DMS114 treated with DMSO at 0.1 percent for 48 hours (cell line): ENCODE results near the gene ODC1.
"Not testable (repeated sequence)": the region's sequence is repeated elsewhere in the genome, so short reads cannot be mapped to it uniquely, and the experiment has no call there.

Source experiments
- DNase-seq: peaks from one replicate; lab custom pipeline; 2025; ENCODE audit not compliant: unreplicated experiment; lab: John Stamatoyannopoulos, UW

Gene ODC1

GRCh38 chr2:10447895-10448575, at the start of gene ODC1:
TSS of gene ODC1 (minus strand) at chr2:10448327. CDS start at chr2:10445032, 3,295 bp downstream.
- peak; percentile 80 for DNase-seq

- DNase-seq: no peak
Observed at GRCh38 chr2:10497797-10498251, 49.7 kb upstream of the ODC1 start.

- DNase-seq: no peak
Observed at GRCh38 chr2:10495988-10496313, 47.8 kb upstream of the ODC1 start.

GRCh38 chr2:10495311-10495987, 47.3 kb upstream of the ODC1 start:
- no peak for DNase-seq

DNA sequence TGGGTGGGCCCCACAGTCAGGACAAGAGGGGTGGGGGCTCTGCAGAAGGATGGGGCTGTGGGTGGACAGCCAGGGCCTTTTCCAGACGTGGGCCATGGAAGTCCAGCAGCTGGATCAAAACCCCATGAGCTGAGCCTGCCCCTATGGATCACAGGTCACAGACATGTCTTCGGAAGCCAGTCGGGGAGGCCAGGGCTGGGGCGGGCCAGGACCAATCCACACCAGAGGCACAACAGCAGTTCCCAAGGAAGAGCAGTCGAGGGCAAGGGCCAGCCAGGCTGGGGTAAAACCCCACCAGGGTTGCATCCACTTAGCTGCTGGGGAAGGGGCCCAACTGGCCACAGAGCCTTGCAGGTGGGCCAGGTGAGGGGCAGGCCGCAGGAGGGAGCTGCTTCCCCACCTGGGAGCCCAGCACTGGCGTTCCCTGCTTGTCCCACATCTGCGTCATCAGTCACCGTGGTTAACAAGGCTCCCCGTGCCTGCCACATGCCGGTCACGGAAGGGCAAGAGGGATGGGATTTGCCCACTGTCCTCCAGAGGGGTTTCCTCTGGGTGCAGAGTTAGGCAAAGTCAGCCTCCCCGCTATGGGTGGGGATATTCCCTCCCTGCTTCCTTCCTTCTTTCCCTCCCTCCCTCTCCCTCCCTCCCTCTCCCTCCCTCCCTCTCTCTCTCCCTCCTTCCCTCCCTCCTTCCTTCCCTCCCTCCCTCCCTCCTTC, 46.4 kb upstream of the ODC1 start:
- no peak for DNase-seq

GRCh38 chr2:10493634-10494281, 45.6 kb upstream of the ODC1 start:
- no peak for DNase-seq

- DNase-seq: no peak
Observed at GRCh38 chr2:10493075-10493633, 45.0 kb upstream of the ODC1 start.

DNA sequence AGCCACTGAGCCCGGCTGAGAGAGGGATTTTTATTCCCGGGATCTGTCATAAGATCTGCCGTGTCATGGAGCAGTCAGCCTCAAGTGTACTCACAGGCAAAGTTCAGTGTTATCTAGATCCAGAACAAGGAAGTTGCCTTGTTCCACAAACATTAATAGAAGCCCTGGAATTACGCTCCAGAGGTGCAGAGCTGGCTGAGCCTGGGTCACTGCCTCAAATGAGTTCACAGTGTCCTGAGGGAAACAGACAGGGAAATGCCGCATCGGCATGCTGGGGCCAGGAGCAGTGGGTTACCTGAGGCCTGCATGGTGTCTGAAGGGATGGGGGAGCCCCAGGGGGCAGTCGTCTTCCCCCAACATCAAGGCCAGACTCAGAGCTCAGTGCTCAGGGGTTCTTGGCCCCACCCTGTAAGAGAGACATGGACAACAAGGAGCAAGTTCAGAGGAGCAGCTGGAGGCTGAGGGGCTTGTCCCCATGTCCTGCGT, 42.7 kb upstream of the ODC1 start:
- no peak for DNase-seq

DNA sequence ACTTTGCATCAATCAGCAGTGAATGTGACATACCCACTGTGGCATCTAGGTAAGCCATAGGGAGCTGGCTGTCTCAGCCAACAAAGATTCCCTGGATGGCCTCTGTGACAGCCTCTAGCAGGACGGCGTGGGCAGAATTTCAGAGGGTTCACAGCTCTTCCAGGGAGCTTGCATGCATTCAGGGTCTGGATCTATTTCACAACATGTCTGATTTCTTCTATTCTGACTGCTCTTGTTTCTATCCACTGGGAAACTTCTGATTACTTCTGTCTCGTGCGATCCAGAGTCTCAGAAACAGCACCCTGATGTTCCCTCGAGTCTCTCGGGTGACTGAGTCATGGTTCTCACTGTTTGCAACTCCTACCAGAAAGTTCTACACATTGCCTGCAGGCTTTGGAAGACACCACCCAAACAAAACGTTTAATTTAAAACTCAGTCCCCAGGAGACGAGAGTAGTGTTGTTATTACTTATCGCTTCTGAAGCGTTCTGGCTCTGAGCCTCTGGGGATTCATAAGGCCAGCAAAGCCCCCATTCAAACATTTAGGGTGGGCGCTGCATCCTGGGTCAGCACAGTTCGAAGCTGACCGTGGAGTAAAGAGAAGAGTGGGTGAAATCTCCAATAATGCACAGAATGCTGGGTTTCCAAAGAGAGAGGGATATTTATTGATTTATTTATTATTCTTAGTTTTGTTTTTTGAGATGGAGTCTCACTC, 41.9 kb upstream of the ODC1 start:
- no peak for DNase-seq

DNA sequence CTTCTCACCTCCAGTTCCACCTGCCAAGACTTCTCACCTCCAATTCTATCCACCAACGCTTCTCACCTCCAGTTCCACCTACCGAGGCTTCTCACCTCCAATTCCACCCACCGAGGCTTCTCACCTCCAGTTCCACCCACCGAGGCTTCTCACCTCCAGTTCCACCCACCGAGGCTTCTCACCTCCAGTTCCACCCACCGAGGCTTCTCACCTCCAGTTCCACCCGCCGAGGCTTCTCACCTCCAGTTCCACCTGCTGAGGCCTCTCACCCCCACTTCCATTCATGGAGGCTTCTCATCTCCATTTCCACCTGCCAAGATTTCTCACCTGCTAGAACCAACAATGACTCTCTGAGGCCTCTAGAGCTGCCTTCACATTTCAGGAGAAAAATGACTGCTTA, 40.0 kb upstream of the ODC1 start:
- DNase-seq: not testable (repeated sequence)

- not testable (repeated sequence) for DNase-seq
Observed at GRCh38 chr2:10487741-10488104, 39.6 kb upstream of the ODC1 start.

DNA sequence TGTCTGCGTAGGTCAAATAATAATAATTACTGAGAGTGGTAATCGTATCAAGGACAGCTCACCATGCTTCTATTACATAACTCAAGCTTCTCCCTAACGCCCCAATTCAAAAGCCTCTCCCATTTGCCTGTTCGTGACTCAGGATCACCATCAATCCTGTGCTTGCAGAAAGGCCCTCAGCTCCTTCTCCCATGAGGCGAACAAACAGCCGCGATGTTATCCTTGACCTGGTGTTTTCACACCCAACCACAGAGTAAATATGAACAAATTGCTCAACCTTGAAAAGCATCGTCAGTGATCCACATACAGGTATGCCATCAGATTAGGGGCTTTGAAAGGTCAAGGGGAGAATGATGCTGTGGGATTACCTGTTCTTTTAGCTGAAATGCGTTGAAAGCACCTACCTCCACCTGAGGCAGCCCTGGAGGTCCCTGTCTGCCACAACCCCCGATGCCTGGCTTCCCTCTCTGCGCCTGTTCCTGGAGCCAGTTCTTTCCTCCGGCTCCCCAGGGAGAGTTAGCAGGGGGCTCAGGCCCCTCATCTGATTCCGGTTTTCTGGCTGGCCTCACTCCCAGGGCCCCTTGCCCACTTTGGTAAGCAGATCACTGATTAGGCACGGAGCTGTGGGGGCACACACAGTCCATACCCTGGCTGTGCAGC, 39.1 kb upstream of the ODC1 start:
- no peak for DNase-seq

DNA sequence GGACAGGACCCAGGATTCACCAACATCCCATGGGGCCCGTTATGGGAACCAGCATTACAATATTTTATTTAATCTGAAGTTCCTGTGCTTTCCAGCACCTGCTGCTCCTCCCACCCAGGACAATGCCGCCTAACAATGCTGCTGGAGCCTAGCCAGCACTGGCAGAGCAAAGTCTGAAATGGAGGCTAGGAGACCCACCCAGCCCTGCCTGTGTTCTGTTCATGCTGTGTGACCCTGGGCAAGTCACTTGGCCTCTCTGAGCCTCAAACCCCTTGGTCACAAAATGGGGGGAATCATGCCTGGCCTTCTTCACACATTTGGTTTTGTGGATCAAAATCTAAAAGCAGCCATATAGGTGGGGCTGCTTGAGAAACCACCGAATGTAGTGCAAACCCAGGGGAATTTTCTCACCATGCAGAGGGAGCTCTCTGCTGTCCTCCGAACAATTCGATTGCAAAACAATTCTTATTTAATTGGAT, 38.5 kb upstream of the ODC1 start:
- no peak for DNase-seq

DNA sequence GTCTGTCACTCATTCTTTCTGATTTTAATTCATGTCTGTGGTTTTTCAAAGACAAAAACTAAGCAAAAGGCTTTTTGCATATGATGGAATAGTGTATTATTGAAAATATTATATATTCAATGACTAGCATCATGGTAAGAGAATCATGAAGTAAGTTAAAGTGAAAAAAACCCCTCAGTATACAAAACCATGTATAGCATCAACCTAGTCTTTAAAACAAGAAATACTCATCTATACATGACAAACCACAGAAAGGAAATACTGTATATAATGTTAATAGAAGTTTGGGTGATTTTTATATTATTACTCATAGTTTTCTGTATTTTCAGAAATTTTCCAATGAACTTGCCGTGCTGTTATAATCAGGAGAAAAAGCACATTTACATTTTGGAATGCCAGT, 38.0 kb upstream of the ODC1 start:
- DNase-seq: no peak

DNA sequence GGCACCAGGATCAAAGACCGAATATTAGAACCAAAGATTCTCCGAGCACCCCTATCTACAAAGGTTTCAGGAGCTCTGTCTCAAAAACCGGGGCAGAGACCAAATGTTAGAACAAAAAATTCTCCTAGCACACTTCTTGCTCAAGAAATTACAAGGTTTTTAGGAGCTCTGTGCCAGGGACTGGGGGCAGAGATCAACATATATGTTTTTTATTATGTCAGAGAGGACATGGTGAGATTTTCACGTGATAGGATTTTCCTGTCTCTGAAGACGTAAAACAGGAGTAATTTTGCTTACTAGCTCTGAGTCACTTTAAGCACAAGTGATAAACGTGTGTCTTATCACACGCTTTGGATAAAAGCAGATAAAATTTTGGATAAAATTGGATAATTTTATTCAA, 34.8 kb upstream of the ODC1 start:
- DNase-seq: no peak

- DNase-seq: no peak
Observed at GRCh38 chr2:10482460-10482859, 34.3 kb upstream of the ODC1 start.

- no peak for DNase-seq
Observed at GRCh38 chr2:10481666-10482157, 33.6 kb upstream of the ODC1 start.

DNA sequence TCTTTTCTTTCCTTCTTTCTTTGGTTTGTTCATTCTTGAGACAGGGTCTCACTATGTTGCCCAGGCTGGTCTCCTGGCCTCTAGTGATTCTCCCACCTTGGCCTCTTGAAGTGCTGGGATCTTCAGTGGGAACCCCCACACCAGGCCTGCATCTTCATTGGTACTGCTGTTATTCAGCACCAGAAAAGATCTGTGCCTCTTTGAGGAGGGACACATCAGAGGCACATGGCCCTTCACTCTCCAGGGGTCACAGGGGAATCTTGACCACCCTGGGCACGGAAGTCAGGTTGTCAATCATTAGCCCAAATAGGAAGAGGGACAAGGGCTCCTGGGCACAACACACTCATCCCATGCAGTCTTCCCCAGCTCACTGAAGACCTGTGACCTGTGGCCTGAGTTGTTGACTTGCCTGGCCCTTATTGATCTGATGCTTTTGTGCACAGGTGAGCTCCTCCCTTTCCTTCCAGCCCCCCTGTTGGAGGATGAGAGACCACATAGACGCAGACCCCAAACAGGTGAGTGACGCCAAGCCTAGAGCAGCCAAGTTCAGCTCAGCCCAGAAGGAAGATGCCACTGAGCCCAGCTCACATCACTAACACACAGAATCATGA, 33.0 kb upstream of the ODC1 start:
- no peak for DNase-seq

- DNase-seq: no peak
Observed at GRCh38 chr2:10480359-10480949, 32.3 kb upstream of the ODC1 start.
